GM12875 (cell line): ENCODE results near the gene VARS2.

Experiments
- H3K4me3 ChIP-seq: one replicate; pipeline ENCODE4 v1.5.1; 2011; ENCODE audit warnings: low read depth, low read length, control low read depth
- CTCF ChIP-seq: IDR thresholded peaks from 2 replicates; pipeline ENCODE4 v1.5.1; 2011; ENCODE audit warnings: low read depth, mild to moderate bottlenecking, control low read depth, inconsistent platforms, low read length, moderate library complexity, borderline replicate concordance; ENCODE audit not compliant: insufficient read depth

Gene VARS2

GRCh38 chr6:30889921-30890645, 24.0 kb upstream of the VARS2 start:
- no peak overlapping the region for H3K4me3 ChIP-seq
- TF ChIP-seq CTCF = no peak

DNA sequence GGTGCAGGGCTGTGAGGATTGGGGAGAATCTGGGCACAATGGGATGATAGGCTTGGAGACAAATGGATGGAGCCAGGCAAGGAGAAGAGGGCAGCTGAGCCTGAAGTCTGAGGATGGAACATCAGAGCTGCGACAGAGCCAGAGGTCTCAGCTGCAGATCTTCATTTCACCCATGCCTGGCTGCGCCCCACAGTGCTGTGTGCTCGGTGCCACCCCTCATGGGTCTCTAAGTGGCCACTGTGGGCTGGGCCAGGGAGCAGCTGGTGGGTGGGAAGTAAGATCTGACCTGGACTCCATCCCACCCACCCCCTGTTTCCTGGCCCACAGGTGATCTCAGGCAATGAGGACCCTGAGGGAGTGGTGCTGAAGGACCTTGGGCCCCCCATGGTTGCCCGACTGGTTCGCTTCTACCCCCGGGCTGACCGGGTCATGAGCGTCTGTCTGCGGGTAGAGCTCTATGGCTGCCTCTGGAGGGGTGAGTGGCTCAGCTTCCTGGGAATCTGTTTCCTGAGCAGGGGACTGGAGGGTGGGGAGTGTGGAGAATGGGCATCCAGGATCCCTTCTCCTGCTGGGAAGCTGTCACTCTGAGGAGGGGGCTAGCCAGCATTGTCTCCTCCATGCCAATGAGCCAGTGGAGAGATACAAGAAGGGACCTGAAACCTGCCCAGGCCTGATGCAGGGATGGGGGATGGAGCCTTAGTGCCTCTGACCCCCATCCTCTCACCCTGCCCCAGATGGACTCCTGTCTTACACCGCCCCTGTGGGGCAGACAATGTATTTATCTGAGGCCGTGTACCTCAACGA, 23.2 kb upstream of the VARS2 start:
- H3K4me3 ChIP-seq = no peak overlapping the region
- TF ChIP-seq CTCF = no peak

GRCh38 chr6:30891450-30891723, 22.7 kb upstream of the VARS2 start:
- no peak overlapping the region for H3K4me3 ChIP-seq
- TF ChIP-seq CTCF = no peak

- H3K4me3 ChIP-seq = no peak overlapping the region
- no peak for TF ChIP-seq CTCF
Observed at GRCh38 chr6:30891816-30892538, 22.1 kb upstream of the VARS2 start.

DNA sequence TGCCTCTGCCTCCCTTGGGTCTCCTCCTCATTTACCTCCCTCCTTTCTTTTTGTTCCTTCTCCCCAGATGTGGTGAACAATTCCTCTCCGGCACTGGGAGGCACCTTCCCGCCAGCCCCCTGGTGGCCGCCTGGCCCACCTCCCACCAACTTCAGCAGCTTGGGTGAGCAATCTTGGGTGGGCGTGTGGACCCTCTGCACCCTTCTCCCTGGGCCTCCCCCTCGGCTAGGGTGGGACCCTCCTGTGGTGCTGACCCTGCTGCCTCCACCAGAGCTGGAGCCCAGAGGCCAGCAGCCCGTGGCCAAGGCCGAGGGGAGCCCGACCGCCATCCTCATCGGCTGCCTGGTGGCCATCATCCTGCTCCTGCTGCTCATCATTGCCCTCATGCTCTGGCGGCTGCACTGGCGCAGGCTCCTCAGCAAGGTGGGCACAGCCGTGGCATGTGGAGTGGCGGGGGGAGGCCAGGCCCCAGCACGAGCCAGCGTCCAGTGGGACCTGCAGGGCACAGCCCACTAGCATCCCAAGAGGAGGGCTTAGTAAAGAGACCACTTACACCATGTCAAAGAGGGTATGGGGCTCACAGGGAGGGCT, 20.9 kb upstream of the VARS2 start:
- H3K4me3 ChIP-seq = no peak overlapping the region
- no peak for TF ChIP-seq CTCF

DNA sequence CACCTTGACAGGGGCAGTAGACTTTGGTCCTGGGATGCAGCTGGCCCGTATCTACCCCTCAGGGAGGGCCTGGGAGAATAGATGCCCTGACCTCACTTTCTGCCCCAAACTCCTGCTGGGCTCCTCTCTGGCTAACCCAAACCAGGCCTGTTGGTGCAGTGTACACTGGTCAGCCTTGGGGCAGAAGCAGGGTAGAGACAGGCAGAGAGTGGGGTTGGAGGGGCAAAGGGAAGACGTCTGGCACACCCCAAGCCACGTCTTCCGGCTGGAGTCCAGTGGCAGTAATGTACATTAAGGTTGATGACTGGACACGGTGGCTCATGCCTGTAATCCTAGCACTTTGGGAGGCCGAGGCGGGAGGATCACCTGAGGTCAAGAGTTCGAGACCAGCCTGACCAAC, 20.4 kb upstream of the VARS2 start:
- TF ChIP-seq CTCF = no peak
- no peak overlapping the region for H3K4me3 ChIP-seq
